GM19463 (cell line): Measurements from ENCODE around the gene ZNF500.

ENCODE experiments used
- ATAC-seq: cut with Tn5 transposase; IDR thresholded peaks from one replicate; pipeline ENCODE4 v1.9.1; 2021; ENCODE audit warnings: mild to moderate bottlenecking, moderate library complexity; ENCODE audit not compliant: unreplicated experiment

The ZNF500 gene

DNA sequence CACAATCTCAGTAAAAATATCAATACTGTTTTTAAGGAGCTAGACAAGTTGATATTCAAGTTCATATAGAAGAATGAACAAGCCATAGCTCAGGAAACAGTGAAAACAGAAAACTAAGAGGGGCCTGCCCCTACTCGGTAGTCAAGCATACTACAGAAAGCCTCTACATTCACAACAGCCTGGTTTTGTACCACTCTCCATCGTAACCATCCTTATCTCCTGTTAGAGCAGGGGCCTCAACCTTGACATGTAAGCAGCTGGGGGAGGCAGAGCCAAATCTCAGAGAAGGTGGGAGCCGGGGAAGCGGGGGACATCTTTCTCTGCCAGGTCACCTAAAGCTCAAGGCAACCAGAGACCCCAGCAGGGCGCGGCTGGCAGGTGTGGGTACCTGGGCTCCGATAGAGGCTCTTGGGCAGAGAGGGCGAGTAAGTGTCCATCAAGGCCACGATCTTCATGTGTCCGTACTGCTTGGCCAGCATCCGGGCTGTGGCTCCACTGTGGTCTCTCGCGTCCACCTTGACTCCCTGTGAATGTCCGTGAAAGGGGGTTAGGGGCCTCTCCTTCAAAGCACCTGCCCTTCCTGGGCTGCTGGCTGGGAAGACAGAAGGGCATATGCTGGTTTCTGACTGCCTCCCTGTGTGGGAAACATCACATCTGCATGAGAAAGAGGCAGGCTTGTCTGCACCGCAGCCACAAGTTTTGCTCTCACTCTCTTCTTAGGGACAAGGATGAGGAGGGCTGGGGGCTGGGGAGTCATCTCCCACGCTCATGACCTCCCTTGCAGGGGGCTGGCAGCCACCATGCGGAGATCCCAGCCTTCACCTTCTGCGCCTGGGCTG lies 53.1 kb downstream of the ZNF500 start:
- ATAC-seq, result no peak

DNA sequence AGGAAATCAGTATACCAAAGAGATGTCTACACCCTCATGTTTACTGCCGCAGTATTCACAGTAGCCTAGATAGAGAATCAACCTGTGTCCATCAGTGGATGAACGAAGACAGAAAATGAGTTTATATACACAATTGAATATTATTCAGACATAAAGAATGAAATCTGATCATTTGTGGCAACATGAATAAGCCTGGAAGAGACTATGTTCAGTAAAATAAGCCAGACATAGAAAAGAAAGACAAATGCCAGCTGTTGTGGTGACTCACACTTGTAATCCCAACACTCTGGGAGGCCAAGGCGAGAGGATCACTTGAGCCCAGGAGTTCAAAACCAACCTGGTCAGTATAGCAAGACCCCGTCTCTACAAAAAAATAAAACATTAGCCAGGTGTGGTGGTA lies 57.5 kb downstream of the ZNF500 start:
- no peak for ATAC-seq

DNA sequence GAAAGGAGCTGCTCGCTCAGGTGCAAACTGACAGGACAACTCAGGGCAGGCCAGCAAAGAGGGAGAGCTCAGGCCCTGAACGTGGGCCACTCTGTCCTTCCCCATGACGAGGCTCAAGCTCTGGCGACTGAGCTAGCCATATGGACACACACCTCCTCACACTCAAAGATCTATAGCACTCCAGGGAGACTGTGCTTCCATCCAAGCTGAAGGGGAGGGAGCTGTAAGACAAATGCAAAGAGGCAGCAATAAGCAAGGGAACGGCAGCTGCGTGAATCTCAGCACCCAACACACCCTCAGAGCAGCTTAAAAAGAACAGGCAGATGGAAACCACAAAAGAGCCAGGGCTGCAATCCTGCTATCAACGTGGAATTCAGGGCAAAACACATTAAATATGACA lies 60.1 kb downstream of the ZNF500 start:
- no peak for ATAC-seq

DNA sequence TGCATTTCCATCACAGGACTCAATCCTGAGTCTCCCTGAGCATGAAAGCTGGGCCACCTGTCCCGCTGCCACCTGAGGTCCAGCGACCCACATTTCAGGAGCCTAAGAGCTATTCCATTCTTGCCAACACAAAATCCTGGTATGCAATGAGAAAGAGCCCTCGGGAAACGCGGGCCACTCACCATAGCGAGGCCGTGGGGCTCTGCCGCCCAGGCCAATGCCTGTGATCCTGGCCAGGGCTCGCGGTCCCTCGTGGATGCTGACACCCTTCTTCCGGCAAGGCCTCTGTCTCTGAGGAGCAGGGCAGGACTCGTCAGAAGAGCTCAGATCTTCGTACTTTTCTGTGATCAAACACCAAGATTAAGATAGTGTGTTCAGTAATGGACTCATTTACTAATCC lies 62.0 kb downstream of the ZNF500 start:
- ATAC-seq, result no peak

DNA sequence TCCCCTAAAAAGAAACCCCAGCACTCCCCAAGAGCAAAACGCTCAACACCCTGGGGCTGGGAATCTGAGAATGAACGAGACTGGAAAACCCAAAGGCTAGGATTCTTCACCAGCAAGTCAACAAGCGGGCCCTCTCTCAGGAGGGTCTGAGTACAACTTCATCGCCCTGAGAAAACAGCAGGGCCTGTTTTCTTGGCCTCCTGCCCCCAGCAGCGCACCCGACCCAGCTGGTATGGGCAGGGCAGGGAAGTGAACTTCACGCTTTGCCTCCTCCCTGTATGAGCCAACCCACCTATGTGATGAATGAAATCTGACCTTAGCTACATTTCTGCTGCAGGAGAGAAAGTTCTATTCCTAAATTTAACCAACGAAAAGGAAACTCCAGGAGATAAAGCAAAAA lies 62.5 kb downstream of the ZNF500 start:
- ATAC-seq, result no peak

DNA sequence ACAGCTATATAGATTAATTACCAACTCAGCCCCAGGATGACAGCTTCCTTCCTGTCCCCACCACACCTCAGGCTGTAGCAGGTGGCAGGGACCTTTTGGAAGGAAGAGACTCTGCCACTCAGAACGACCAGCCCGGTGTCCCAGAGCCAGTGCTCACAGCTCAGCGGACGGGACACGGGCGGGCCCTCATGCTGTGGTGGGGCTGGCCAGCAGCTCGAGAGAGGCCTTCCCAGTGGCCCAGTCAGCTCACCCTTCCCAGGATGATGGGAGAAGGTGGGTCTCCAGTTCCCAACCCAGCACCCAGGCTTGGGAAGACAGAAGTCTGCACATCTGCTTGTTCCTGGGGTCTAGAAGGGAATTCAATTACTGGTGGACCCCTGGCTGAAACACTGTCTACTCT lies 63.1 kb downstream of the ZNF500 start:
- ATAC-seq, result no peak

DNA sequence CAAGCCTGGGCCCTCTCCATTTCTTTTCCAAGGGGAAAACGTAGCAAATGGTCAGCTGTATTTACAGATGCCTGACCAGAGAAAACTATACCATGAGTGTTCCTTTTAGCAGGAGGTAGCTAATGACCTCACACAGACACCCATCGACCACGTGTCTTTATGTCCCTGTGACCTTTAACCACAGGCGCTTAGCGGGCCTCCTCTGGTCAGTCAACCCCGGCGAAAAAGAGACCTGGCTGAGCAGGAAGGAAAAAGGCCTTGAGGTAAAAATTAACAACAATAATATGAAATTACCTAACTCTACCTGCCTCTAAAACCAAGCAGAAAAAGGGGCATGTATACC lies 64.5 kb downstream of the ZNF500 start:
- ATAC-seq, result no peak

DNA sequence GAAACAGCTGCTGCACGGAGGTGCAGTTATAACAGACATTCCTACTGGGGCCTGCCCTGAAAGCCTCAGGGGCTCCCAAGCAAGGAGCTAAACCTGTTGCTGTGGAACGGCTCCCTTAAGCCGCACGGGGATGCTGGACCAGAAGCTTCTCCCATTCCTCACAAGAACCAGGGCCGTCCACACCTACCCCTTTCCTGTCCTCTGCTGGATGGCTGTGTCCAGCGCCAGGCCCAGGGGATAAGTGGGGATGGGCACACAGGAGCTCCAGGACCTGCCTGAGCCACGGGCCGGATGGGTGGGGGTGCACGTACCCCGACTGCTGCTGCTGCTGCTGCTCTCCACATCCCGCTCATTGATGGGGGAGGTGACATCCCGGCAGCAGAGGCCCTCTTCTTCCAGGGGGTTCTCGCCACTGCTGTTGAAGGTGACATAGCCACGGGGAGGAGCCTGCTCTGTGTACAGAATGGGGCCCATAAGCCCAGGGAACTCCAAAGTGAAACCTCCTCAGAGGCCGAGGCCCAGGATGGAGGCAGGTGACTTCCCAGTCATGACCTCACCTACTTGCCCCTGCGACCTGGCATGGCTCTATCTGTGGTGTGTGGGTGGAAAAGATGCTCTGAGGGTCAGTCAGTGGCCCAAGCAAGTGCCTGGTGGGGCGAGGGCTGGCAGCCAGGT lies 65.0 kb downstream of the ZNF500 start:
- ATAC-seq, result no peak

DNA sequence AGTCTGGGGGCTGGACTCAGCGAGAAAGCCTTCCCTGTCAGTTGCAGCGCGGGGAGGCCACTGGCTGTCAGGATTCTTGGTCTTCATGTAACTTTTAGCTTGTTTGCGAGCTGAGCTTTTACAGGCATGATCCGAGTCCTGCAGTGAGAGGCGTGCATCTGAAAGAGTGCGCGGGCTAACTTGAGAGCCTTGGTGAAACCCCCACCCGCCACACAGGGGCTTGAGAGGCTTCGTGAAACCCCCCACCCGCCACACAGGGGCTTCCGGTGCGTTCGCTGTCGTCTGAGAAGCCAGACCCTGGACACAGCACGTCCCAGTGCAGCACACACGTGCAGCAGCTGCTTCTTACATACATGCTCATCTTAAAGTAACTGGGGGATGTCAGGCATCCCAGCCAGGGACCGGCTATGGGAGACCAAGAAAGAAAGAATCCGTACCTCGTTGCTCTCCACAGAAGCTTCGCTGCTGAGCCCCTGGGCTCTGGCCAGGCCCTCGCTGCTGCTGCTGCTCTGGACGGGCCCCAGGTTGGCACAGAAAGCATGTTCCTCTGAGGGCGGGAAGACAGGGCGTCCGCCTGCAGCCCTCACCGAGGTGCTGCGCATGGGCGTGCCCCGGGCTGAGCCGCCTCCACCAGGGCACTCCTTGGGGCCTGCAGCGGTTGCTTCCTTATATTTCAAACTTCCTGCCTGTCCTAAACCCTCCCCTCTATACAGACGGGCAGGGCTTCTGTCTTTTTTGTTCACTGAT lies 65.8 kb downstream of the ZNF500 start:
- ATAC-seq, result no peak

DNA sequence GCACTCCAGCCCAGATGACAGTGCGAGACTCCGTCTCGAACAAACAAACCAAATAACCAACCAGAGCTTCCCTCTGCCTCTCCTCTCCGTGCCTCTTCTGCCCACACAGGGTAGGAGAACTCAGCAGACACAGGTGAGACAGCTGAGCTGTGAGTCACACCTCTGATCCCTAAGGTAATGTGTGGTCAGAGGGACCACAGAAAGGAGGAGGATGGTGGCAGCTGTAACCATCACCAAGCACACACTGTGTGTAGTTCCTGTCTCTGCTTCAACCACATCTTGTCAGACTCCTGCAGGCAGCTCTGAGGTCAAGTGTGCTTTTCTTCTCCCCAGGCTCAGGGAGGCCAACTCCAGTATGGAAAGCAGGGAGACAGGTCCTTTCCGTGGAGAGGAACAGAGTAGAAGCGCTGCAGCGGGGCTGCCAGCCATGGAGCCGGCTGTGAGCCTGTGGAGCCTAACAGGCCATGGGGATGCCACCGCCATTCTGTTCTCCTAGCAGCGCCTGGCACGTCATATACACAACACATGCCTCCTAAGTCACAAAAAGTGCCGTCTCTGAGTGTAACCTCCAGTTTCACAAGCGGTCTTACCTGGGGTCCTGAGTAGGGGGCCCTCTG lies 66.5 kb downstream of the ZNF500 start:
- no peak for ATAC-seq

DNA sequence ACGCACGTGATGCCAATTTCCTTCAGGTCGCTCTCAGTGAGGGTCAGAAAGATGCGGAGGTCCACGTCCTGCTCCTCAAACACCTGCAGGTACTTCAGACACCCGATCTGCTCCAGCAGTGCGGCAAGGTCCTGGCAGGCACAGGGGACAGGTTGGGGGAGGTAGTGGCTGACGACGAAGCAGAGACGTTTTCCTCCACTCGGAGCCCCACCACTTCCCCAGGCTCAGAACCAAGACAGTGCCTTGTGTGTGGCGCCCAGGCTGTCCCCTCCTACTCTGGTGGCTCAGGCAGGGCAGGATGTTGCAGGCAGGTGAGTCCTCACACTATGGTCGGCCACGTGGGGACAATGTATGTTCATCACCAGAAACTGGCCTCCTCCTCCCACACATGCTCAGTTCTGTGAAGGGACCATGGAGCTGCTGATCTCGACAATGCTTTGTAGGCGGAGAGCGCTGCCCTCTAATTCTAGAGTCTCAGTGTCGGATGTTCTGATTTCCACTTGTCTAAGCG lies 67.9 kb downstream of the ZNF500 start:
- ATAC-seq, result no peak

DNA sequence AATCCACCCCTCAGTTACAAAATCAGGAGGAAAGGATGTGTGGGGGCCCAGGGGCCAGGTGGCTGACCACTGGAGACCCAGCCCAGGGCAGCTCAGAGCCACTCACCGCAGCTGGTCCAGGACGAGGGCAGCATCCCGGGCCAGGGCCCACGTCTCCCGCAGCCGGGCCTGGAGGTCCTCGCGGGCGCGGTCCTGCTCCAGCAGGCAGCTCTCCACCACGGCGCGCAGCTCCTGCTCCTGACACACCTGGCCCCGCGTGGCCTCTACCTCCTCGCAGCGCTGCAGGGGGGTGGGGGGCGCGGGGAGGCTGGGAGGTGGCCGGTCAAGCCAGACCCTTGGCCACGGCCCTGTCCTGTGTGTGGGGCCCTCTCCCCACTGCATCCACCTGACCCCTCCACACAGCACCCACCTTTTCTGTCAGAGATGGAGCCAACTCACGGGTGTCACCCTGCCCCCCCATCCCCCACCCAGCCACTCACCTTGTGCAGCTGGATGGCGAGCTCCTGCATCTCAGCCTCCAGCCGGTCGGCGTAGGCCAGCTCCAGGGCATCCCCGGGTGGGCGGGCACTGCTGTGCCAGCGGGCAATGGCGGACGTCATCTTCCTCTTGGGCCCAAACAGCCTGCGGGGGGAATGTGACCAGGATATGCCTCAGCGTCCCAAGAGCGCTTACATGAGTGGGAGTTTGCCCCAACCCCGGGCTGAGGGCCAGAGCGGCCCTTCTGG lies 68.5 kb downstream of the ZNF500 start:
- ATAC-seq, result no peak
